ENCODE measurements around the gene ORM2.
"Not testable (repeated sequence)": the region's sequence is repeated elsewhere in the genome, so short reads cannot be mapped to it uniquely, and the experiment has no call there.

ORM2 gene

DNA sequence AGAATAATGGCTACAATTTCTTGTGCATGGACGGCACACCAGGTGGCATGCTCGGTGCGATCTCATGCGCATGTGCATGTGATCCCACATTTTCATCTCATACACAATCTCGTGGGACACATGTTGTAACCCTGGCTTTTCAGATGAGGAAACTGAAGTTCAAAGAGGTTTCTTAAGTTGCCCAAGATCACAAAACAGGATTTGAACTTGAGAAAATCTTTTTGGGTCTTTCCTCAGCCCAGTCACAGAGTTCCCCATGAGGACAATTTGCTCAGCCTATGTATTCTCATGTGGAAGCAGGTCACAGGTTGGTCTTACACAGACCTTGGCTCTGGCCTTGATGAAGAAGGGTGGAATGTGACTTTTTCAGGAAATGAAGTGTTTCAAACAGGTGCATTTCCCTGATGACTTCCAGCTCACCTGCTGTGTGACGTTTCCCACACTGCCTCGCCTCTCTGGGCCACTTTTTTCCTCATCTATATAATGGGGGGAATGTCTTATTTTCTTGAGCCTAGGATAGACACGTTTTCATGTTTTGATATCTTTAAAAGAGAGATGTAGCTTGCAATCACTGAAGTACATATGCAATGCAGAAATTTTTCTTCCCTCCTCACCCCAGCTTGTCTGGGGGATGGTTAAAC lies 13.8 kb upstream of the ORM2 start:
- DNase-seq: no peak

DNA sequence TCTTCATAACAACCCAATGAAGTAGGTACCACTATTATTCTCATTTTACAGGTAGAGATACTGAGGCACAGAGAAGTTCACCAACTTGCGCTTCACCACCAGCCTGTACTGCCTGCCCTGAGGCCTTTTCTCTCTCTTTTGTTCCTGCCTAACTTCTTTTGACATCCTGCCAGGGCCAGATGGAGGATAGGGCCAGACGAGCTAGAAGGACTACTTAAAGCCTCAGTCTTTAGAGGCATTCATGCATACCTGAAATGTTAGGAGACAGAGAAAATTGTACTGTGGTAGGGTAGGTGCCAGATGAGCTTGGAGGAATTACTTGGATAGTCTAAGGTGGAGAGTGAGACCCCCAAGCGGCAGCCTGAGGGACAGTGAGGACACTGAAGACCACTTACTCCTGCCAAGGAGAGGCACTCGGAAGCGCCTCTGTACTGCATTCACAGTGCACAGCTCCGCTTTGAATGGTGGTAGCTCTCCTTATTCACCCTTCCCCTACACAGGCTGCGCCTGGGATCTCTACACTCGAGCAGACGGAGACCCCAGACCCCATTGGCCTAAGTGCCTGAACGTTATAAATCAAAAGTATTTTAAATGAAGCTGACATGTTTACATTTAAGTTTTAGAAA lies 13.0 kb upstream of the ORM2 start:
- DNase-seq: no peak

DNA sequence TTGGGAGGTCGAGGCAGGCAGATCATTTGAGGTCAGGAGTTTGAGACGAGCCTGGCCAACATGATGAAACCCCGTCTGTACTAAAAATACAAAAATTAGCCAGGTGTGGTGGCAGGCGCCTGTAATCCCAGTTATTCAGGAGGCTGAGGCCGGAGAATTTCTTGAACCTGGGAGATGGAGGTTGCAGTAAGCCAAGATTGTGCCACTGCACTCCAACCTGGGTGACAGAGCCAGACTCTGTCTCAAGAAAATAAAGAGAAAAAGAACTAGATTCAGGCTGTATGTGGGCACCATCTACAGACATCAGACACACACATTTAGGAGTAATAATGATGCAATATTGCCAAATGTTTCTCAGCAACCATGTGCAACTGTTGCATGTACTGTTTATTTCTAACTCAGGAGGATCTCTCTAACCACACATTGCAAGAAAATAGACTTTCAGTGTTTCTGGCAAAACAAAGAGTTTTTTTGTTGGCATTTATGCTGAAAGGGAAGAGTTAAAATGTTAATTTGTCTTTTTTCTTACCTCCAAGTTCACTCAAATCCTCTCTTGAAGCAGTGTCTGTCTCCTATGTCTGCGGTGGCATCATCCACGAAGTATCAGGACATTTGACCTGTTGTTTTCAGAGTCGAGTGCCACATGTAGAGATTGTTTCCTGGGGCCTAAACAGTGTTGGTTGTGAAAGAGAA lies 11.9 kb upstream of the ORM2 start:
- DNase-seq: no peak

DNA sequence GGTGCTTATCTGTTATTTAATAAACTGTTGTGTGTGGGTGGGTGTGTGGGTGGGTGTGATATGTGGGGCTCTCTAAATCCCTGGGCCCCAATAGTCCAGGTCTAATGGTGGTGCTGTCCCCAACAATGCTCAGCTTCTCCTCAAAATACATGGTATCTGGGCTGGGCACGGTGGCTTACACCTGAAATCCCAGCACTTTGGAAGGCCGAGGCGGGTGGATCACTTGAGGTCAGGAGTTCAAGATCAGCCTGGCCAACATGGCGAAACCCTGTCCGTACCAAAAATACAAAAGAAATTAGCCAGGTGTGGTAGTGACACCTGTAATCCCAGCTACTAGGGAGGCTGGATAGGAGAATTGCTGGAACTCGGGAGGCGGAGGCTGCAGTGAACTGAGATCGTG lies 11.3 kb upstream of the ORM2 start:
- no peak for DNase-seq

GRCh38 chr9:114319147-114319546 lies 10.5 kb upstream of the ORM2 start:
- no peak for DNase-seq

DNA sequence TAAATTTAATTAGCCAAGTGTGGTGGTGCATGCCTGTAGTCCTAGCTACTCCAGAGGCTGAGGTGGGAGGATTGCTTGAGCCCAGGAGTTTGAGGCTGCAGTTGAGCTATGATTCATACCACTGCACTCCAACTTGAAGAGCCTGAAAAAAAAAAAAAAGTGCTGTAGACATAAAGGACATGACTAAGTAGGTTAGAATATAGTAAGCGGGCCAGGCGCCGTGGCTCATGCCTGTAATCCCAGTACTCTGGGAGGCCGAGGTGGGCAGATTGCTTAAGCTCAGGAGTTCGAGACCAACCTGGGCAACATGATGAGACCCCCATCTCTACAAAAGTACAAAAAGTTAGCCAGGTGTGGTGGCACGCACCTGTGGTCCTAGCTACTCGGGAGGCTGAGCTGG lies 9.0 kb upstream of the ORM2 start:
- not testable (repeated sequence) for DNase-seq

DNA sequence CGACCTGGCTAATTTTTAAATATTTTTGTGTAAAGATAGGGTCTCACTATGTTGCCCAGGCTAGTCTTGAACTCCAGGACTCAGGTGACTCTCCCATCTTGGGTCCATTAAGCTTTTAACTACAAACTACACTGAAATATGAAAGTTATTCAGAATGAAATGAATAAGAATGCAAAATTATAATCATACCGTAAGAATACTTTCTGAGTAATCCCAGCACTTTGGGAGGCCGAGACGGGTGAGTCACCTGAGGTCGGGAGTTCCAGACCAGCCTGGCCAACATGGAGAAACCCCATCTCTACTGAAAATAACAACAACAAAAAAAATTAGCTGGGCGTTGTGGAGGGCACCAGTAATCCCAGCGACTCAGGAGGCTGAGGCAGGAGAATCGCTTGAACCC lies 7.9 kb upstream of the ORM2 start:
- no peak for DNase-seq

GRCh38 chr9:114322160-114322818 lies 7.4 kb upstream of the ORM2 start:
- DNase-seq: not testable (repeated sequence)

GRCh38 chr9:114322831-114323531 lies 6.7 kb upstream of the ORM2 start, which contains the start of gene ORM1:
Gene ORM1 (plus strand): TSS chr9:114323098. CDS start chr9:114323134, 36 bp downstream.
- DNase-seq: not testable (repeated sequence)

DNA sequence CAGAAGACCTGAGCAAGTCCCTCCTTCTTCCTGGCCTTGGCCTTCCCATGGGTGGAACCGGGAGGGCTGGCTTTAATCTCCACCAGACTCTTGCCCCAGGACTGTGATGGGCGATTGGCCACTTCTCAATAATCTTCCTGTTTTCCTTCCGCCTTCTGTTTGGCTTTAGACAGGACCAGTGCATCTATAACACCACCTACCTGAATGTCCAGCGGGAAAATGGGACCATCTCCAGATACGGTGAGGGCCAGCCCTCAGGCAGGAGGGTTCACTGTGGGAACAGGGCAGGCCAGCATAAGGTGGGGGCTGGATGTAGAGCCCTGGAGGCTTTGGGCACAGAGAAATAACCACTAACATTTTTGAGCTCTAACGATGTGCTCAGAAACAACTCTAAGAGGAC lies 5.8 kb upstream of the ORM2 start:
- not testable (repeated sequence) for DNase-seq

DNA sequence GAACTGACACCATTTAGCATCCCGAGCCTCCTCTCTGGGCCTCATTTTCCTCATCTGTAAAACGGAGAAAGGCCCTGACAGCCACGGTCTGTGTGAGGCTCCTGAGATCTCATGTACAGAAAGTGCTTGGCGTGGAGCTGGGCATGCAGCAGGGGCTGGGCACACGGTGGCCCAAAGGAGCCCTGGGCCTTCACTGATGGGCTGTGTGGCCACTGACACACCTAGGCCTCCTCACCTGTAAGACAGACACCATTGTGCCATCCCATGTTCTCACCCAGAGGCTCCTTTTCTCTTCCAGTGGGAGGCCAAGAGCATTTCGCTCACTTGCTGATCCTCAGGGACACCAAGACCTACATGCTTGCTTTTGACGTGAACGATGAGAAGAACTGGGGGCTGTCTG lies 5.2 kb upstream of the ORM2 start:
- no peak for DNase-seq

- not testable (repeated sequence) for DNase-seq
These were observed 4.7 kb upstream of the ORM2 start for GRCh38 chr9:114324965-114325364.

DNA sequence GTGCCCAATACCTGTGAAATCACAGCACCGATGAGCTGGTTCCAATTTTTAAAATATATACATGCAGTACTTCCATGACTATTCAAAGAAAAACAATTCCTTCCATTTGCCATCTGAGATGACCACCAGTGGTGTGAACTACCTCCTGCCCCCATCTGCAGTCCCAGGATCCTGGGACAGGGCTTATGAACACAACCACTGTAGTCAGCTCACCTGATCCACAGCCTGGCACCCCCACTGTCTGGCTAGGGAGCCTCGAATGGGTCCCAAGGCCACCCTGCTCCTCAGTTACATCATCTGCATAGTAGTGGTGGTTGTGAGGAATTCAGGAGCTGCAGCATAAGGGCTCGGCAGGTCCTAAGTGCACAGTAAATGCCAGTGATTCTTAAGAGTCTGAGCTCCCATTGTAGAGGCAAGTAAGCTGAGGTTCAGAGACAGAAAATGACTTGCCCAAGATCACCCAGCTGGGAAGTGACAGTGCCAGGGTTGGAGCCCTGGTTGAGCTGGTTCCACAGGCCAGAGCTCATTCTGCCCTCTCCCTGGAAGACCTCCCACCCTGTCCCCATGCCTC lies 3.9 kb upstream of the ORM2 start:
- DNase-seq: not testable (repeated sequence)

DNA sequence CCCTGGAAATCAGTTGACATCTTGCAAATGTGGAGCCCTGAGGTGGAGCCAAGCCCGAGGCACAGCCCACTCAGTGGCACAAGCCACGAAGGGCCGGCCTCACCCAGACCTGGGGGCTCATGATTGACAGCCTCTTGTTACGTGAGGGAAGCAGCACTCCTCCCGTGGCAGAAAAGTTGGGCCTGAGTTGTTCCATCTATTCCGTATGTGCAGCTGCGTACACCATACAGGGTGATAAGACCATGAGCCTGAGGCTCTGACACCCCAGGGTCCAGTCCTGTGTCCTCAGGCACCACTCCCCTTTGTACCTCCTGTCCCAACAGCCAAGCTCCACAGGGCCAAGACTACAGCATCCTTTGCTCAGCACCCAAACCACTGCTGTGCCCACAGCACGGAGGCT lies 1.9 kb upstream of the ORM2 start:
- no peak for DNase-seq

DNA sequence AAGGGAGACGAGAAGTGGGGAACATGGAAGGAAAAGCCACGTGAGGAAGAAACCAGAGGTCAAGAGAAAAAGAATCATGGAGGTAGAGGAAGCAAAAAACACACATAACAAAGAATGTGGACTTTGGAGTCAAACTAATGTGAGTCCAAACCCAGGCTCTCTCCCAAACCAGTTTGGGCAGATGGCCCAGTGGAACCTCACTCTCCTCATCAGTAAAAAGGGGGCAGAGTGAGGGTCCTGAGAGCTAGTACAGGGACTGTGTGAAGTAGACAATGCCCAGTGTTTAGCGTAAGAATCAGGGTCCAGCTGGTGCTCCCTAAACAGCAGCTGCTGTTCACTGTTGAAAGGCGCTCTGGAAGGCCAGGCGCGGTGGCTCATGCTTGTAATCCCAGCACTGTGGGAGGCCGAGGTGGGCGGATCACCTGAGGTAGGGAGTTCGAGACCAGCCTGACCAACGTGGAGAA lies 1.3 kb upstream of the ORM2 start:
- not testable (repeated sequence) for DNase-seq

GRCh38 chr9:114328937-114329624 lies 588 bp upstream of the ORM2 start:
- DNase-seq: not testable (repeated sequence)

GRCh38 chr9:114330636-114331035 lies 967 bp downstream of the ORM2 start:
- no peak for DNase-seq

DNA sequence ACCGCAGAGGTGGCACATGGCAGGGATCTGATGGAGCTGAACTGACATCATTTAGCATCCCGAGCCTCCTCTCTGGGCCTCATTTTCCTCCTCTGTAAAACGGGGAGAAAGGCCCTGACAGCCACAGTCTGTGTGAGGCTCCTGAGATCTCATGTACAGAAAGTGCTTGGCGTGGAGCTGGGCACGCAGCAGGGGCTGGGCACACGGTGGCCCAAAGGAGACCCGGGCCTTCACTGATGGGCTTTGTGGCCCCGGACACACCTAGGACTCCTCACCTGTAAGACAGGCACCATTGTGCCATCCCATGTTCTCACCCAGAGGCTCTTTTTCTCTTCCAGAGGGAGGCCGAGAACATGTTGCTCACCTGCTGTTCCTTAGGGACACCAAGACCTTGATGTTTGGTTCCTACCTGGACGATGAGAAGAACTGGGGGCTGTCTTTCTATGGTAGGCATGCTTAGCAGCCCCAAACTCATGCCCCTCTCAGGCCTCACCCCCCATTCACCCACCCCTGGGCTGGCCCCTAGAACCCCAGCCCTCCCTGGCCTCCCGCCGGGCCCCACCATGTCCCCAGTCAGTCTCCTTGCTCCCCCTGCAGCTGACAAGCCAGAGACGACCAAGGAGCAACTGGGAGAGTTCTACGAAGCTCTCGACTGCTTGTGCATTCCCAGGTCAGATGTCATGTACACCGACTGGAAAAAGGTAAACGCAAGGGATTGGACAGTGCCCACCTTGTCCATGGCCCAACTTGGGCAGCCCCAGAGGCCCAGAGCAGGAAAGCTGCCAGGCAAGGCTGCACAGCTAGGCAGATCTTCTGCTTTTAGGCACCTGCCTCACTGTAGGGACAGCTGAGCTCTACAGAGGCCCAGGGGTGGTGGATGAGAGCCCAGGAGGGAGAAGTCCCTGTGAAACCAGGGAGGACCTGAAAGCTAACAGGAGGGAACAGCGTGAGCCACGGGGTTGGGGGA lies 1.8 kb downstream of the ORM2 start:
- DNase-seq: not testable (repeated sequence)

- DNase-seq: not testable (repeated sequence)
These were observed 2.9 kb downstream of the ORM2 start for GRCh38 chr9:114332474-114333040.

DNA sequence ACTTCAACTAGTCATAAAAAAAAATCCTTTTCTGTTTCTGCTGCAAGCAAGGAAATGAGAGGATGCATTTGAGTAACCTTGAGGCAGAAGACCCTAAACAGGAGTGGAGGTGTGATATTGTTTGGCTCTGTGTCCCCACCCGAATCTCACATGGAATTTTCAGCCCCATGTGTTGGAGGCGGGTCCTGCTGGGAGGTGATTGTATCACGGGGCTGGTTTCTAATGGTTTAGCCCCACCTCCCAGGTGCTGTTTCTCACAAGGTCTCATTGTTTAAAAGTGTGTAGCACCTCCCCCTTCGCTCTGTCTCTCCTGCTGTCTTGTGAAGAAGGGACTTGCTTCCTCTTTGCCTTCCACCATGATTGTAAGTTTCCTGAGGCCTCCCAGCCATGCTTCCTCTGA lies 4.0 kb downstream of the ORM2 start:
- not testable (repeated sequence) for DNase-seq

Measured in NCI-H748 treated with DMSO at 0.1 percent for 48 hours (cell line).